Prostate gland (tissue), 2 donors: ENCODE measurements around the gene GDPD5. TPM values are rescaled to one million over a fixed set of nuclear protein-coding genes. Genes with fewer than 3 reads are reported as not detected.

Source experiments
- DNase-seq: peaks from one replicate; pipeline ENCODE4 v3.0.0-alpha.2; 2019; ENCODE audit warnings: low spot score
- H3K27ac ChIP-seq, 2 donors: fragments of 200-600 bp; sonication (generic); 2 replicates each; pipeline ENCODE4 v1.5.1; 2017 to 2019
- H3K27me3 ChIP-seq: fragments of 200-600 bp; sonication (generic); replicated peaks from 2 replicates; pipeline ENCODE4 v1.5.1; 2019; ENCODE audit not compliant: insufficient read depth
- H3K36me3 ChIP-seq, 2 donors: fragments of 200-600 bp; sonication (generic); 1 replicate in 1 of 2; 2 replicates in 1 of 2; pipeline versions ENCODE4 v1.5.1 to v1.8.1; 2017 to 2019
- H3K4me1 ChIP-seq: fragments of 200-600 bp; sonication (generic); replicated peaks from 2 replicates; pipeline ENCODE4 v1.5.1; 2019
- H3K4me3 ChIP-seq, 2 donors: fragments of 200-600 bp; sonication (generic); 2 replicates each; pipeline ENCODE4 v1.5.1; 2017 to 2019
- H3K9me3 ChIP-seq: fragments of 200-600 bp; sonication (generic); 2 replicates; pipeline ENCODE4 v1.5.1; 2017
- CTCF ChIP-seq, 4 experiments: fragments of 200-600 bp in 2 of 4; fragments of 450-650 bp in 2 of 4; sonication (generic) in 2 of 4; IDR thresholded peaks; 1 replicate in 3 of 4; 2 replicates in 1 of 4; pipeline ENCODE4 v1.5.1; 2016 to 2019; ENCODE audit warnings: antibody characterized with exemption in 4 of 4, mild to moderate bottlenecking in 2 of 4, moderate library complexity in 2 of 4
- POLR2A ChIP-seq: fragments of 450-650 bp; IDR thresholded peaks from one replicate; pipeline ENCODE4 v1.6.1; 2016; ENCODE audit warnings: antibody characterized with exemption, mild to moderate bottlenecking
- POLR2AphosphoS5 ChIP-seq: sonication (generic); formaldehyde crosslinking; IDR thresholded peaks from one replicate; pipeline ENCODE4 v1.6.1; 2017; ENCODE audit warnings: antibody characterized with exemption
- WGBS: methylation state at CpG from one replicate; pipeline ENCODE4 v1.1.5; 2018; 5-methylcytosine and 5-hydroxymethylcytosine counted together
- intact Hi-C: fragments of 100-400 bp; cut with DNase I; formaldehyde crosslinking; loops from one replicate; pipeline ENCODE4 v1.14.2; 2022
- total RNA-seq, 2 donors: library from RNA; depleted of rRNA; stranded (reverse); fragments of >200 nt; gene quantifications; one replicate each; pipeline ENCODE4 v1.1.0, GENCODE V29; 2016

GDPD5 gene
- total RNA-seq, 2 donors from 2014 or later, result 1.7 to 14.6 TPM

GRCh38 chr11:75520688-75521087 lies 5.1 kb downstream of the GDPD5 start:
- Histone ChIP-seq H3K27me3 (no peaks in the 10 kb centered on the region), H3K9me3 (no peaks in the 10 kb centered on the region), H3K36me3 (no peaks in the 10 kb centered on the region), H3K27ac (no peak overlapping the region), H3K4me3 (no peak overlapping the region), H3K4me1 (no peaks in the 10 kb centered on the region)
- DNase-seq, result no peak
- no peak for TF ChIP-seq POLR2AphosphoS5
- no peak for TF ChIP-seq CTCF (IDR thresholded peaks at IDR 0.05)
- TF ChIP-seq POLR2A, result no peak
- WGBS, result 86% methylated on average over 2 of the region's 7 CpGs
- intact Hi-C loops, result no loop called here

DNA sequence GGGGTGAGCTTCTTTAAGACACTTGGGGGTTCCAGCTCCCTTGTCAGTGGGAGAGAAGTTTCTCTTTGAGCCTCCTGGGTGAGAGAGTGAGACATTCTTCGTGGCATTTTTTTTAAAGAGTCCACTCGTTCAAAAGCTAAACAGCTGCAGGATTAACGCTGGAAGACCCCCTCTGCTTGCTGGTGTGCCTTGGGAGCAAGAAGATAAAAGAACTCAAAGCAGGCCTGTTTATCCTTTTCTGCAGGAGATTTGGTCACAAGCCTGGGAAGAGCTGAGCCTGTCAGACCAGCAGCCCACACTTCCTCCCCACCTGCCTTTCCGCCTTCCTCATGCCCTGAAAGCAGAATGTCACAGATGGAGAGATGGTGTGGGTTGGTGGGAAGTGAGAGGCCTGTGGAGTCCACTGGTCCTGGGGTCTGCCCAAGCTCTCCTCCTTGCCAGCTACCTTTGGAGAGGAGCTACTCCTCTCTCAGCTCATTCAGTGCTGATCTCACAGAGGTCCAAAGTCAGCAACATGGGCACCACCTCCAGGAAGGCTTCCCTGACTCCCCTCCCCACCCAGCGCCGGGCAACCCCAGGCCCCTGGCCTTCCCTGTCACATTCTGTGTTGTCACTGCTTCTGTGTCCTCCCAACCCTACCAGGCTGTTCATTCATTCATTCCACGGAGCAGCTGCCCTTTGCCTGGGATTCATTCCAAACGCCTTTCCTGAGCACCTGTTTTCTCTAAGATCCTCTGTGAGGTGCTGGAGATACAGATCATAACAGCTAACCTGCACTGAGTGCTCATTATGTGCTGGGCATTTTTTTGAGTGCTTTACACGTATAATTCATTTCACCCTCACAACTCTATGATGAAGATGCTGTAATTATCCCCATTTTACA lies 6.7 kb downstream of the GDPD5 start:
- 66% methylated on average over 9 of the region's 9 CpGs for WGBS
- H3K4me1 ChIP-seq, result no peaks in the 10 kb centered on the region
- intact Hi-C loops, result no loop called here

GRCh38 chr11:75518204-75518549 lies 7.6 kb downstream of the GDPD5 start:
- Histone ChIP-seq H3K27ac (no peak overlapping the region), H3K27me3 (no peaks in the 10 kb centered on the region), H3K36me3 (no peaks in the 10 kb centered on the region), H3K9me3 (no peaks in the 10 kb centered on the region), H3K4me3 (no peak overlapping the region), H3K4me1 (no peaks in the 10 kb centered on the region)
- no peak for TF ChIP-seq POLR2A
- no peak for TF ChIP-seq CTCF (IDR thresholded peaks at IDR 0.05)
- no peak for TF ChIP-seq POLR2AphosphoS5
- DNase-seq, result no peak
- intact Hi-C loops, result no loop called here
- WGBS, result 85% methylated on average over 3 of the region's 3 CpGs

More for the DNA sequence above, 6.7 kb downstream of the GDPD5 start:
- Histone ChIP-seq H3K27ac (no peak overlapping the region), H3K36me3 (no peaks in the 10 kb centered on the region), H3K27me3 (no peaks in the 10 kb centered on the region), H3K9me3 (no peaks in the 10 kb centered on the region), H3K4me3 (no peak overlapping the region)
- no peak for DNase-seq
- TF ChIP-seq CTCF (IDR thresholded peaks at IDR 0.05) (no peak), POLR2AphosphoS5 (no peak), POLR2A (no peak)

GRCh38 chr11:75516886-75517285 lies 8.9 kb downstream of the GDPD5 start:
- TF ChIP-seq POLR2A (no peak), CTCF (IDR thresholded peaks at IDR 0.05) (no peak), POLR2AphosphoS5 (no peak)
- no peaks in the 10 kb centered on the region for H3K36me3 ChIP-seq
- no peak overlapping the region for H3K4me3 ChIP-seq
- no peak overlapping the region for H3K27ac ChIP-seq
- intact Hi-C loops, result no loop called here
- H3K4me1 ChIP-seq, result no peaks in the 10 kb centered on the region
- no peaks in the 10 kb centered on the region for H3K9me3 ChIP-seq
- H3K27me3 ChIP-seq, result no peaks in the 10 kb centered on the region
- no peak for DNase-seq
- WGBS, result 87% methylated on average over 7 of the region's 7 CpGs

- no peaks in the 10 kb centered on the region for H3K36me3 ChIP-seq
- WGBS, result 96% methylated on average over 3 of the region's 3 CpGs
- H3K4me3 ChIP-seq, result no peak overlapping the region
- no peaks in the 10 kb centered on the region for H3K4me1 ChIP-seq
- no peak overlapping the region for H3K27ac ChIP-seq
- H3K27me3 ChIP-seq, result no peaks in the 10 kb centered on the region
- intact Hi-C loops, result no loop called here
- no peak for DNase-seq
- no peaks in the 10 kb centered on the region for H3K9me3 ChIP-seq
- TF ChIP-seq POLR2AphosphoS5 (no peak), POLR2A (no peak), CTCF (IDR thresholded peaks at IDR 0.05) (no peak)
Observed at GRCh38 chr11:75516140-75516539, 9.6 kb downstream of the GDPD5 start.
